Measurements from ENCODE around the gene CHAD.
A peak's percentile ranks its signal among the peaks of the same experiment; 100 is the strongest.

The CHAD gene

GRCh38 chr17:50468304-50469207 lies at the start of gene CHAD:
CHAD (minus strand) TSS chr17:50468880; CDS start chr17:50468813, 67 bp downstream.
- DNase-seq: no peak
- no peaks in the 10 kb centered on the region for H3K9me3 Mint-ChIP-seq
- H3K4me1 Mint-ChIP-seq: peaks cover 11 to 12% of the 10 kb centered on the region in 2 donors
- peak; percentile 44 to 62 for ATAC-seq (replicated peaks)
- H3K27ac Mint-ChIP-seq: peak within 1 kb of the TSS; percentile 76
- H3K36me3 Mint-ChIP-seq: peaks cover 6 to 17% of the 10 kb centered on the region in 2 donors
- H3K4me3 Mint-ChIP-seq: peak within 1 kb of the TSS; percentile 47 to 58
- H3K27me3 Mint-ChIP-seq: peaks cover 18 to 26% of the 10 kb centered on the region in 2 donors

GRCh38 chr17:50517504-50518383 lies 49.1 kb upstream of the CHAD start:
- no peak for ATAC-seq (replicated peaks)
- H3K9me3 Mint-ChIP-seq: no peaks in the 10 kb centered on the region

GRCh38 chr17:50517011-50517410 lies 48.3 kb upstream of the CHAD start:
- H3K27ac Mint-ChIP-seq: no peak overlapping the region
- peaks cover 0 to 4% of the 10 kb centered on the region in 2 donors for H3K27me3 Mint-ChIP-seq
- no peak overlapping the region for H3K4me3 Mint-ChIP-seq
- H3K9me3 Mint-ChIP-seq: no peaks in the 10 kb centered on the region
- ATAC-seq (replicated peaks) (no peak), DNase-seq (no peak)
- H3K36me3 Mint-ChIP-seq: no peaks in the 10 kb centered on the region
- H3K4me1 Mint-ChIP-seq: no peaks in the 10 kb centered on the region

More at GRCh38 chr17:50517504-50518383, 49.1 kb upstream of the CHAD start:
- Mint-ChIP-seq H3K4me1 (no peaks in the 10 kb centered on the region), H3K27ac (peak overlapping the region; percentile 78), H3K36me3 (no peaks in the 10 kb centered on the region), H3K4me3 (no peak overlapping the region), H3K27me3 (peaks cover 0 to 4% of the 10 kb centered on the region in 2 donors)
- no peak for DNase-seq

GRCh38 chr17:50514936-50515702 lies 46.4 kb upstream of the CHAD start:
- Mint-ChIP-seq H3K27ac (no peak overlapping the region), H3K36me3 (no peaks in the 10 kb centered on the region), H3K4me3 (no peak overlapping the region), H3K9me3 (no peaks in the 10 kb centered on the region), H3K27me3 (peaks cover 5 to 12% of the 10 kb centered on the region in 2 donors), H3K4me1 (peaks cover 6 to 9% of the 10 kb centered on the region in 2 donors)
- DNase-seq (no peak), ATAC-seq (replicated peaks) (no peak)

- Mint-ChIP-seq H3K36me3 (no peaks in the 10 kb centered on the region), H3K27me3 (peaks cover 5 to 12% of the 10 kb centered on the region in 2 donors), H3K4me1 (peaks cover 6 to 9% of the 10 kb centered on the region in 2 donors), H3K4me3 (no peak overlapping the region), H3K9me3 (no peaks in the 10 kb centered on the region), H3K27ac (no peak overlapping the region)
- DNase-seq (no peak), ATAC-seq (replicated peaks) (no peak)
Measured at GRCh38 chr17:50514388-50514787, 45.7 kb upstream of the CHAD start.

GRCh38 chr17:50513495-50513894 lies 44.8 kb upstream of the CHAD start:
- ATAC-seq (replicated peaks): no peak
- Mint-ChIP-seq H3K27me3 (peaks cover 8 to 18% of the 10 kb centered on the region in 2 donors), H3K27ac (no peak overlapping the region), H3K9me3 (no peaks in the 10 kb centered on the region), H3K36me3 (no peaks in the 10 kb centered on the region), H3K4me3 (no peak overlapping the region), H3K4me1 (peaks cover 10 to 17% of the 10 kb centered on the region in 2 donors)
- DNase-seq: no peak

GRCh38 chr17:50511058-50511457 lies 42.4 kb upstream of the CHAD start:
- H3K27me3 Mint-ChIP-seq: peaks cover 11 to 21% of the 10 kb centered on the region in 2 donors
- H3K36me3 Mint-ChIP-seq: no peaks in the 10 kb centered on the region
- ATAC-seq (replicated peaks): peak; percentile 34 to 64

GRCh38 chr17:50508573-50509460 lies 40.1 kb upstream of the CHAD start:
- Mint-ChIP-seq H3K9me3 (no peaks in the 10 kb centered on the region), H3K27ac (peak overlapping the region; percentile 32), H3K36me3 (no peaks in the 10 kb centered on the region), H3K4me1 (peaks cover 13 to 24% of the 10 kb centered on the region in 2 donors), H3K27me3 (peaks cover 19 to 33% of the 10 kb centered on the region in 2 donors), H3K4me3 (peak overlapping the region; percentile 85 to 90)
- DNase-seq: no peak
- ATAC-seq (replicated peaks): no peak

More at GRCh38 chr17:50511058-50511457, 42.4 kb upstream of the CHAD start:
- no peak for DNase-seq
- no peak overlapping the region for H3K4me3 Mint-ChIP-seq
- no peaks in the 10 kb centered on the region for H3K9me3 Mint-ChIP-seq
- peaks cover 13 to 24% of the 10 kb centered on the region in 2 donors for H3K4me1 Mint-ChIP-seq
- no peak overlapping the region for H3K27ac Mint-ChIP-seq

- Mint-ChIP-seq H3K27ac (peak within 1 kb of the TSS; percentile 91), H3K27me3 (peaks cover 22 to 34% of the 10 kb centered on the region in 2 donors), H3K9me3 (no peaks in the 10 kb centered on the region), H3K4me1 (peaks cover 13 to 24% of the 10 kb centered on the region in 2 donors), H3K36me3 (no peaks in the 10 kb centered on the region), H3K4me3 (peak within 1 kb of the TSS; percentile 85 to 90)
- ATAC-seq (replicated peaks) (peak; percentile 84 to 88), DNase-seq (peak; percentile 70)
Measured at GRCh38 chr17:50507871-50508572, 39.3 kb upstream of the CHAD start, which contains the start of gene MYCBPAP. MYCBPAP (plus strand) TSS chr17:50508439; CDS start chr17:50508675, 236 bp downstream.

GRCh38 chr17:50506298-50506697 lies 37.6 kb upstream of the CHAD start:
- Mint-ChIP-seq H3K27ac (no peak overlapping the region), H3K27me3 (peaks cover 18 to 26% of the 10 kb centered on the region in 2 donors), H3K9me3 (no peaks in the 10 kb centered on the region), H3K4me1 (peaks cover 9 to 20% of the 10 kb centered on the region in 2 donors), H3K4me3 (no peak overlapping the region), H3K36me3 (no peaks in the 10 kb centered on the region)
- ATAC-seq (replicated peaks) (no peak), DNase-seq (no peak)

- peaks cover 7 to 15% of the 10 kb centered on the region in 2 donors for H3K4me1 Mint-ChIP-seq
- H3K36me3 Mint-ChIP-seq: no peaks in the 10 kb centered on the region
- peaks cover 18 to 26% of the 10 kb centered on the region in 2 donors for H3K27me3 Mint-ChIP-seq
- no peak overlapping the region for H3K27ac Mint-ChIP-seq
- ATAC-seq (replicated peaks) (no peak), DNase-seq (no peak)
- H3K9me3 Mint-ChIP-seq: no peaks in the 10 kb centered on the region
- H3K4me3 Mint-ChIP-seq: no peak overlapping the region
Measured at GRCh38 chr17:50505591-50506130, 37.0 kb upstream of the CHAD start.

- H3K4me1 Mint-ChIP-seq: peaks cover 0 to under 1% of the 10 kb centered on the region in 2 donors
- no peak overlapping the region for H3K4me3 Mint-ChIP-seq
- no peaks in the 10 kb centered on the region for H3K9me3 Mint-ChIP-seq
- no peaks in the 10 kb centered on the region for H3K36me3 Mint-ChIP-seq
- peaks cover 11 to 23% of the 10 kb centered on the region in 2 donors for H3K27me3 Mint-ChIP-seq
- H3K27ac Mint-ChIP-seq: no peak overlapping the region
- DNase-seq (no peak), ATAC-seq (replicated peaks) (no peak)
Measured at GRCh38 chr17:50502301-50502990, 33.8 kb upstream of the CHAD start.

Measured in stimulated activated naive B cell treated with anti-CD40 and anti-IgM and Interleukin-4, amounts not matched to agents 10 μg/mL and 1 μg/mL and 100 μg/mL, for 72 hours (primary cell).